SK-N-SH (cell line): Measurements from ENCODE around the gene SUCNR1. TPM values are rescaled to one million over a fixed set of nuclear protein-coding genes. Genes with fewer than 3 reads are reported as not detected.
A peak's percentile ranks its signal among the peaks of the same experiment; 100 is the strongest.
"Not testable (repeated sequence)": the region's sequence is repeated elsewhere in the genome, so short reads cannot be mapped to it uniquely, and the experiment has no call there.

Experiments used
- CTCF ChIA-PET: fragments of 300-600, 350-600 bp; formaldehyde crosslinking; extraction: SDS; loops from one replicate; lab custom pipeline; 2021; lab: Yijun Ruan, JAX
- POLR2A ChIA-PET: fragments of 350-600 bp; sonication (Branson Sonifier 250); formaldehyde crosslinking; extraction: SDS; loops from one replicate; lab custom pipeline; 2020; ENCODE audit warnings: antibody characterized with exemption, inconsistent platforms; lab: Yijun Ruan, JAX
- DNase-seq: peaks from one replicate; pipeline ENCODE4 v3.0.0; 2012
- H2AFZ ChIP-seq: fragments of 200-600 bp; sonication (generic); 2 replicates; pipeline ENCODE4 v1.8.1; 2016; ENCODE audit warnings: antibody characterized with exemption, mild to moderate bottlenecking, low read depth
- H3F3A ChIP-seq: fragments of 200-600 bp; sonication (generic); replicated peaks from 2 replicates; pipeline ENCODE3; 2016; ENCODE audit warnings: antibody characterized with exemption, mild to moderate bottlenecking; ENCODE audit not compliant: insufficient read depth
- H3K27ac ChIP-seq, 2 experiments: fragments of 200-500 bp in 1 of 2; fragments of 200-600 bp in 1 of 2; sonication (Bioruptor generic) in 1 of 2; sonication (generic), shearing (Covaris generic) in 1 of 2; 2 replicates each; pipeline versions ENCODE4 v1.5.1 to v1.6.1; 2014 to 2016; ENCODE audit warnings: low read depth in 2 of 2, inconsistent platforms in 1 of 2, low read length in 1 of 2, mild to moderate bottlenecking in 1 of 2, mixed read lengths in 1 of 2
- H3K27me3 ChIP-seq: fragments of 200-600 bp; sonication (generic), shearing (Covaris generic); 2 replicates; pipeline ENCODE4 v1.6.1; 2016; ENCODE audit warnings: mixed run types; ENCODE audit not compliant: insufficient read depth
- H3K36me3 ChIP-seq, 2 experiments: fragments of 200-500 bp in 1 of 2; fragments of 200-600 bp in 1 of 2; sonication (Bioruptor generic) in 1 of 2; sonication (generic) in 1 of 2; replicated peaks in 1 of 2; 2 replicates each; pipeline versions ENCODE3 to v1.5.1; 2014 to 2016; ENCODE audit warnings: low read length in 1 of 2, mild to moderate bottlenecking in 1 of 2; ENCODE audit not compliant: insufficient read depth in 2 of 2, control insufficient read depth in 1 of 2
- H3K4me1 ChIP-seq, 2 experiments: fragments of 200-500 bp in 1 of 2; fragments of 200-600 bp in 1 of 2; sonication (Bioruptor generic) in 1 of 2; sonication (generic), shearing (Covaris generic) in 1 of 2; 2 replicates each; pipeline versions ENCODE4 v1.5.1 to v1.6.1; 2014 to 2016; ENCODE audit warnings: low read depth in 1 of 2, low read length in 1 of 2, mixed run types in 1 of 2; ENCODE audit not compliant: insufficient read depth in 2 of 2, control insufficient read depth in 1 of 2
- H3K4me2 ChIP-seq: fragments of 200-600 bp; sonication (generic), shearing (Covaris generic); 2 replicates; pipeline ENCODE4 v1.6.1; 2017; ENCODE audit warnings: mixed run types
- H3K4me3 ChIP-seq, 2 experiments: fragments of 200-500 bp in 1 of 2; fragments of 200-600 bp in 1 of 2; sonication (Bioruptor generic) in 1 of 2; sonication (generic), shearing (Covaris generic) in 1 of 2; 2 replicates each; pipeline versions ENCODE4 v1.5.1 to v1.8.1; 2014 to 2016; ENCODE audit warnings: low read depth in 2 of 2, inconsistent platforms in 1 of 2, low read length in 1 of 2, mild to moderate bottlenecking in 1 of 2, mixed read lengths in 1 of 2, moderate library complexity in 1 of 2
- H3K79me2 ChIP-seq: fragments of 200-600 bp; sonication (generic); 2 replicates; pipeline ENCODE4 v1.8.1; 2017; ENCODE audit warnings: mild to moderate bottlenecking; ENCODE audit not compliant: insufficient read depth
- H3K9ac ChIP-seq: fragments of 200-600 bp; sonication (generic); 2 replicates; pipeline ENCODE4 v1.6.1; 2017; ENCODE audit warnings: mixed run types
- H3K9me2 ChIP-seq: fragments of 200-600 bp; sonication (generic); 2 replicates; pipeline ENCODE4 v1.6.1; 2017; ENCODE audit warnings: mixed run types
- H3K9me3 ChIP-seq: fragments of 200-600 bp; sonication (generic); 2 replicates; pipeline ENCODE4 v1.6.1; 2017; ENCODE audit warnings: mixed run types, mild to moderate bottlenecking, moderate library complexity
- H4K20me1 ChIP-seq: fragments of 200-600 bp; sonication (generic); 2 replicates; pipeline ENCODE4 v1.6.1; 2017; ENCODE audit warnings: mild to moderate bottlenecking, mixed run types; ENCODE audit not compliant: insufficient read depth
- CHD2 ChIP-seq: fragments of 150-350 bp; IDR thresholded peaks from 2 replicates; pipeline ENCODE4 v1.6.1; 2018; ENCODE audit warnings: low read length; ENCODE audit not compliant: partially characterized antibody
- ELF1 ChIP-seq: IDR thresholded peaks from 2 replicates; pipeline ENCODE4 v1.4.0; 2012
- FOSL2 ChIP-seq: IDR thresholded peaks from 2 replicates; pipeline ENCODE4 v1.4.0; 2012; ENCODE audit warnings: low read depth, mild to moderate bottlenecking, moderate library complexity, borderline replicate concordance
- GABPA ChIP-seq: IDR thresholded peaks from 2 replicates; pipeline ENCODE4 v1.4.0; 2012; ENCODE audit warnings: low read depth, mild to moderate bottlenecking
- GATA2 ChIP-seq: sonication (generic); formaldehyde crosslinking; IDR thresholded peaks from 2 replicates; pipeline ENCODE4 v1.5.0; 2020; ENCODE audit warnings: mild to moderate bottlenecking, missing genetic modification reagents
- NFIC ChIP-seq: IDR thresholded peaks from 2 replicates; pipeline ENCODE4 v1.4.0; 2012; ENCODE audit warnings: borderline replicate concordance
- RAD21 ChIP-seq: IDR thresholded peaks from 2 replicates; pipeline ENCODE4 v1.6.1; 2012; ENCODE audit warnings: mild to moderate bottlenecking, low read length
- SMC3 ChIP-seq: IDR thresholded peaks from 2 replicates; pipeline ENCODE4 v1.6.1; 2012; ENCODE audit warnings: low read depth, low read length, improper control_type of control experiment
- WGBS: methylation state at CpG from one replicate; pipeline ENCODE4 v1.1.6; 2017; ENCODE audit warnings: low lambda C conversion rate; 5-methylcytosine and 5-hydroxymethylcytosine counted together
- polyA plus RNA-seq, 3 experiments: library from polyadenylated mRNA; depleted of rRNA; stranded (reverse); fragments of >200 nt; gene quantifications; 2 replicates each; pipeline ENCODE4 v1.2.3, GENCODE V29; 2012
- TF ChIP-seq, protein P1 (sequence below): fragments of 150-350 bp; IDR thresholded peaks from 2 replicates; pipeline ENCODE4 v1.6.1; 2016; ENCODE audit warnings: mild to moderate bottlenecking, low read depth, low read length
- TF ChIP-seq, protein P2 (sequence below): IDR thresholded peaks from 2 replicates; pipeline ENCODE4 v1.4.0; 2012; ENCODE audit warnings: low read depth
- TF ChIP-seq, protein P3 (sequence below): fragments of 150-350 bp; IDR thresholded peaks from 2 replicates; pipeline ENCODE4 v1.6.1; 2017; ENCODE audit warnings: antibody characterized with exemption, low read length, low read depth, borderline replicate concordance
- TF ChIP-seq, protein P4 (sequence below): IDR thresholded peaks from 2 replicates; pipeline ENCODE4 v1.4.0; 2012; ENCODE audit warnings: low read depth, borderline replicate concordance

Gene SUCNR1
- polyA plus RNA-seq, 1 of the 3 experiments (the other 2 are of a cell fraction) = 1.5 TPM

DNA sequence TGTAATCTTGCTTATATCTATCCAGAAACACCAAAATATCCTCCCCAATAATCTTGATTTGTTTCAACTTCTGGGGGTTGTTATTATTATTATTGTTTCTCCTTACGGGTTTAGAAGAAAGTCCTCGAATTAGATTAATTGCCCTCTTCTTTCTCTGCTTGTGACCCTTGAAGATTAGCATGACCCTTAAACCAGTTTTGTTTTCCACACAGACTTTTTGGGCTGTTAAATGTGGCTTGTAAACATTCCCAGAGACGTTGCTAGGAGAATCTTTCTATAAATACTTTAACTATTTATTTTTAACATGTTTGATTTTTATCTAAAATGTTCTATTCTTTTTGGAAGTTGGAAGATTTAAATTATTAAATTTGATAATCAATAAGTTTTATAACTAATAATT is 4.3 kb upstream of the SUCNR1 start (continued):
- TF ChIP-seq, protein P1, sequence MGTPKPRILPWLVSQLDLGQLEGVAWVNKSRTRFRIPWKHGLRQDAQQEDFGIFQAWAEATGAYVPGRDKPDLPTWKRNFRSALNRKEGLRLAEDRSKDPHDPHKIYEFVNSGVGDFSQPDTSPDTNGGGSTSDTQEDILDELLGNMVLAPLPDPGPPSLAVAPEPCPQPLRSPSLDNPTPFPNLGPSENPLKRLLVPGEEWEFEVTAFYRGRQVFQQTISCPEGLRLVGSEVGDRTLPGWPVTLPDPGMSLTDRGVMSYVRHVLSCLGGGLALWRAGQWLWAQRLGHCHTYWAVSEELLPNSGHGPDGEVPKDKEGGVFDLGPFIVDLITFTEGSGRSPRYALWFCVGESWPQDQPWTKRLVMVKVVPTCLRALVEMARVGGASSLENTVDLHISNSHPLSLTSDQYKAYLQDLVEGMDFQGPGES = no peak

DNA sequence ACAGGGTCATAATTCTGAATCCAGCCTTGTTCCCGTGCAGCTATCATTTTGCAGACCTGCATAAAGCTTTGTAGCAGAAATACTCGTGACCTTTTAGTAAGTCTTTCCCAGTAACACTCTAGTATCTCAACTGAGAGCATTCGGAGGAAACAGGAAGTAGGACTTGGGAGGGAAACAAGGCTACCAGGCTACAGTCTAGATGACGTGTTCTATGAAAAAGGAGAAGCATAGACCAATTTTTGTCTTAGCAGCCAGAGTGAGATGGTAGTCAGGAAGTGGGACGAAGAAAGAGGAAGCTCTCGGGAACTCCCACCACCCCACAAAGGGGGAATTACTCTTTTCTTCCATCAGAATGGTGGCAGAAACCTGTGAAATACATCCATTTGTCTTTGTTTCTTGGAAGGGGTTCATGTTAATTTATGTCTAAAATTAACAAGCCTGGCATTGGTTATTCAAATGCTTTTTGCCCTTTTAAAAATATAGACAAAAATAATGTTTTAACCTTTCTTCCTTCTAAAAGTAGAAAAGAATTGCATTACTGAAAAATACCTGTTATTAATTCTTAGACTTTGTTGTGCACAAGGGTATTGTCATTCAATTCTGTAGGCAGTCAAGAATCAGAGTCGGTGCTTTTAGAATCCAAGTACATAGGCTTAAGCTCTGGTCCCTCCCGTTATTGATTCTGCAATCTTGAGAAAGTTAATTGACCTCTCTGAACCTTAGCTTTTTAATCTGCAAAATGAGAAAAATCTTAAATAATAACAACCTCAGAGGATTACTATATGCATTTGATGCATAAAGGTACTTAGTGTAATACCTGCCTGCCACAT is 1.6 kb upstream of the SUCNR1 start:
- peaks cover 43% of the 10 kb centered on the region for H3K79me2 ChIP-seq
- H3K4me1 ChIP-seq = peaks cover 0 to 15% of the 10 kb centered on the region in 2 experiments; a peak in 3 of 4 replicates
- H3K9me3 ChIP-seq = no peaks in the 10 kb centered on the region
- no peak for DNase-seq
- peaks cover 36% of the 10 kb centered on the region for H3F3A ChIP-seq
- WGBS = 27% methylated on average over 8 of the region's 8 CpGs
- POLR2A ChIA-PET = no interaction called here
- H2AFZ ChIP-seq = peak overlapping the region; percentile 60; the same call in 1 of the 2 replicates
- no peaks in the 10 kb centered on the region for H3K27me3 ChIP-seq
- H3K4me3 ChIP-seq = no peak overlapping the region
- TF ChIP-seq ELF1 (peak; percentile 54), GABPA (peak; percentile 47; the same call in 1 of the 2 replicates), RAD21 (no peak)
- TF ChIP-seq, protein P2, sequence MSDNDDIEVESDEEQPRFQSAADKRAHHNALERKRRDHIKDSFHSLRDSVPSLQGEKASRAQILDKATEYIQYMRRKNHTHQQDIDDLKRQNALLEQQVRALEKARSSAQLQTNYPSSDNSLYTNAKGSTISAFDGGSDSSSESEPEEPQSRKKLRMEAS = 0 out of 2 replicates have a peak, but pooled peaks have one; percentile 40
- TF ChIP-seq, all 33 proteins: peak for 3
- H3K4me2 ChIP-seq = 0 out of 2 replicates have a peak overlapping the region, but pooled peaks have one; percentile 41
- CTCF ChIA-PET = interaction anchor here (1.2 kb wide), 1 partner anchor 33 kb away, joined by 4 read pairs; no protein-coding TSS in a partner anchor
- H3K27ac ChIP-seq = peak overlapping the region; percentile 80 to 87
- H4K20me1 ChIP-seq = no peaks in the 10 kb centered on the region
- H3K9ac ChIP-seq = peak overlapping the region; percentile 34; the same call in 1 of the 2 replicates
- H3K9me2 ChIP-seq = no peaks in the 10 kb centered on the region
- no peaks in the 10 kb centered on the region for H3K36me3 ChIP-seq

DNA sequence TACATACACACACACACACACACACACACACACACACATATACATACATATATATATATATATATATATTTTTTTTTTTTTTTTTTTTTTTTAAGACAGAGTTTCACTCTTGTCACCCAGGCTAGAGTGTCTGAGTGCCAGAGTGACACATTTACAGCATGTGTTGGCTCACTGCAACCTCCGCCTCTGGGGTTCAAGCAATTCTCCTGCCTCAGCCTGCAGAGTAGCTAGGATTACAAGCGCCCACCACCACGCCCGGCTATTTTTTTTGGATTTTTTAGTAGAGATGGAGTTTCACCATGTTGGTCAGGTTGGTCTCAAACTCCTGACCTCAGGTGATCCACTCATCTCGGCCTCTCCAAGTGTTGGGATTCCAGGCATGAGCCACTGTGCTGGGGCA is 636 bp downstream of the SUCNR1 start:
- POLR2A ChIA-PET, H2AFZ ChIP-seq, H3K9me3 ChIP-seq, H4K20me1 ChIP-seq, H3K36me3 ChIP-seq, H3K9me2 ChIP-seq, H3K27me3 ChIP-seq, CTCF ChIA-PET, H3K4me2 ChIP-seq, DNase-seq: not testable (repeated sequence)
- H3K4me1 ChIP-seq = peaks cover 2 to 14% of the 10 kb centered on the region in 2 experiments; a peak in 3 of 4 replicates
- peaks cover 60% of the 10 kb centered on the region for H3K79me2 ChIP-seq
- peak overlapping the region in 1 of 2 experiments; percentile 21; a peak in 2 of 4 replicates for H3K4me3 ChIP-seq
- H3K9ac ChIP-seq = peak overlapping the region; percentile 56; the same call in 1 of the 2 replicates
- peak overlapping the region; percentile 17 to 80; a peak in 3 of 4 replicates for H3K27ac ChIP-seq
- WGBS = 61% methylated on average over 5 of the region's 5 CpGs
- H3F3A ChIP-seq = peaks cover 37% of the 10 kb centered on the region

DNA sequence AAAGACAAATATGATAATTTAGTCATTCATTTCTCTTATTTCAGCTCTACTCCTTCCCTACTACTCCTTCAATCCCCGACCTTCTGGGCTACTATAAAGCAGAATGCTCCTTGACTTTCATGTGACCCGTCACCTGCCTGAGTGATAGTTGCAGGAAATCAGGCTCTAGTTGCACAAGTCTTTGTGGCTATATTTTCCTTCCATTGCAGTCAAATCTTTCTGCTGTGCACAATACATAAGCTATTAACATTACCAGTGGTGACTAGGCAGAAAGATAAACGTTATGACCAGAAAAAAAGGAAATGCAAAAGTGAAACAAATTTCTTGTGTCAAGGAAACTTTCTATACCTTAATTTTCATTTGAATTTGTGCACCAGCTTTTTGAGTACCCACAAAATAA is 2.3 kb downstream of the SUCNR1 start:
- Histone ChIP-seq H3K4me3 (peak overlapping the region; percentile 15 to 21; a peak in 2 of 4 replicates), H3K4me2 (peak overlapping the region; percentile 53), H4K20me1 (no peaks in the 10 kb centered on the region), H2AFZ (no peak overlapping the region), H3K36me3 (peaks cover 0 to 2% of the 10 kb centered on the region in 2 experiments), H3K4me1 (peaks cover 2 to 12% of the 10 kb centered on the region in 2 experiments; a peak in 3 of 4 replicates), H3K27me3 (no peaks in the 10 kb centered on the region), H3K9me2 (no peaks in the 10 kb centered on the region), H3K9ac (peak overlapping the region; percentile 56), H3K79me2 (peaks cover 68% of the 10 kb centered on the region), H3F3A (peaks cover 50% of the 10 kb centered on the region), H3K27ac (peak overlapping the region; percentile 71 to 76), H3K9me3 (no peaks in the 10 kb centered on the region)
- TF ChIP-seq, protein P3, sequence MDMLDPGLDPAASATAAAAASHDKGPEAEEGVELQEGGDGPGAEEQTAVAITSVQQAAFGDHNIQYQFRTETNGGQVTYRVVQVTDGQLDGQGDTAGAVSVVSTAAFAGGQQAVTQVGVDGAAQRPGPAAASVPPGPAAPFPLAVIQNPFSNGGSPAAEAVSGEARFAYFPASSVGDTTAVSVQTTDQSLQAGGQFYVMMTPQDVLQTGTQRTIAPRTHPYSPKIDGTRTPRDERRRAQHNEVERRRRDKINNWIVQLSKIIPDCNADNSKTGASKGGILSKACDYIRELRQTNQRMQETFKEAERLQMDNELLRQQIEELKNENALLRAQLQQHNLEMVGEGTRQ = no peak
- TF ChIP-seq NFIC (no peak), FOSL2 (no peak), SMC3 (no peak), CHD2 (no peak), GATA2 (CRISPR knock-in tag) (no peak)
- TF ChIP-seq, protein P4, sequence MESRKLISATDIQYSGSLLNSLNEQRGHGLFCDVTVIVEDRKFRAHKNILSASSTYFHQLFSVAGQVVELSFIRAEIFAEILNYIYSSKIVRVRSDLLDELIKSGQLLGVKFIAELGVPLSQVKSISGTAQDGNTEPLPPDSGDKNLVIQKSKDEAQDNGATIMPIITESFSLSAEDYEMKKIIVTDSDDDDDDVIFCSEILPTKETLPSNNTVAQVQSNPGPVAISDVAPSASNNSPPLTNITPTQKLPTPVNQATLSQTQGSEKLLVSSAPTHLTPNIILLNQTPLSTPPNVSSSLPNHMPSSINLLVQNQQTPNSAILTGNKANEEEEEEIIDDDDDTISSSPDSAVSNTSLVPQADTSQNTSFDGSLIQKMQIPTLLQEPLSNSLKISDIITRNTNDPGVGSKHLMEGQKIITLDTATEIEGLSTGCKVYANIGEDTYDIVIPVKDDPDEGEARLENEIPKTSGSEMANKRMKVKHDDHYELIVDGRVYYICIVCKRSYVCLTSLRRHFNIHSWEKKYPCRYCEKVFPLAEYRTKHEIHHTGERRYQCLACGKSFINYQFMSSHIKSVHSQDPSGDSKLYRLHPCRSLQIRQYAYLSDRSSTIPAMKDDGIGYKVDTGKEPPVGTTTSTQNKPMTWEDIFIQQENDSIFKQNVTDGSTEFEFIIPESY = no peak
- ChIA-PET POLR2A (no interaction called here), CTCF (interaction anchor here (0.6 to 0.8 kb wide), 2 partner anchors 437 to 899 kb away, joined by 3 to 4 read pairs; no protein-coding TSS in a partner anchor)
- 14% methylated on average over 3 of the region's 3 CpGs for WGBS
- no peak for DNase-seq
